ENCODE data around the gene SYCP3.
A peak's percentile ranks its signal among the peaks of the same experiment; 100 is the strongest.

SYCP3 gene

DNA sequence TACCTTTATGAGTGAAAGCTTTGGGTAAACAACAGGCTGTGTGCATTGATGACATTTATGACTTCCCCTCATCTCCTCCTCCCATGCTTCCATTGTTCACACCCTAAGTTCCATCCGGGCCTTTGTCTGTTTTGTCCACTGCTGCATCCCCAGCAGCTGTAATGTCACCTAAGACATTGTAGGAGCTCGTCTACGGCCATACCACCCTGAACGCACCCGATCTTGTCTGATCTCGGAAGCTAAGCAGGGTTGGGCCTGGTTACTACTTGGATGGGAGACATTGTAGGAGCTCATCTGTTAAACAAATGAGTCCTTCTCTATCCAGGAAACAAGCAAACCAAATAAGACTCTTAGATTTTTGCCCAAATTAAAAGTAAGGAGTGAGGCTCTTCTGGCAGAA, 40.4 kb upstream of the SYCP3 start:
- Histone ChIP-seq H3K9me3 (replicated peaks in 1 of 11) (no peaks in the 10 kb centered on the region), H3K4me1 (peaks cover 67 to 100% (median 99%) of the 10 kb centered on the region in 10 experiments), H3K4me3 (peak overlapping the region in 4 of 10 experiments; percentile 25 to 60 (median 40); a peak in 7 of 20 replicates), H3K4me2 (peak overlapping the region in 9 of 11 experiments; percentile 25 to 94 (median 75); a peak in 18 of 22 replicates), H4K20me1 (no peaks in the 10 kb centered on the region), H3K27ac (peak overlapping the region in 10 of 11 experiments; percentile 15 to 86 (median 74); a peak in 18 of 22 replicates), H3K36me3 (peaks cover 0 to 57% (median 30%) of the 10 kb centered on the region in 11 experiments; a peak in 14 of 22 replicates), H3K9ac (peak overlapping the region in 6 of 11 experiments; percentile 7 to 68 (median 60); a peak in 10 of 22 replicates), H3K27me3 (no peaks in the 10 kb centered on the region)
- TF ChIP-seq Cebpa-rat (IDR thresholded peaks at IDR 0.05) = no peak

DNA sequence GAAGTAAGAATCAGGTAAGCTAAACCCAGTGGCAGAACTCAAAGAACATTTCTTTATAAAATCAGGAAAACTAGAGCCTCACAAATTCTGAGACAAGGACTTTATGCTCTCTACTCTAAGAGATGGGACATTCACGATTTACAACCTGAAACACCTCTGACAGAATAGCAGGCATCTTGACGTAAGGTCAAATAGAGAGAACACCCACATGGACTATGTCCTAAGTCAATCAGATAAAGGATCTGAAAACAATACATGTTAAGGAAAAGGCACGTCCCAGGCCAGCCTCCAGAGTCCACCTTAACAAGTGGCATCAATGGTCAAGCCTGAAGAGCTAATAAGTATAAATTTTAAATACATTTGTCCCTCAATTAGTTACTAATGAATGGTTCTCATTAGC, 39.9 kb upstream of the SYCP3 start:
- no peaks in the 10 kb centered on the region for H3K27me3 ChIP-seq
- no peak for TF ChIP-seq Cebpa-rat (IDR thresholded peaks at IDR 0.05)
- peak overlapping the region in 1 of 11 experiments; percentile 62; a peak in 2 of 22 replicates for H3K9ac ChIP-seq
- peak overlapping the region in 3 of 10 experiments; percentile 33 to 60 (median 46); a peak in 3 of 20 replicates for H3K4me3 ChIP-seq
- peak overlapping the region in 7 of 11 experiments; percentile 65 to 94 (median 77); a peak in 14 of 22 replicates for H3K4me2 ChIP-seq
- no peaks in the 10 kb centered on the region for H4K20me1 ChIP-seq
- peaks cover 67 to 100% (median 97%) of the 10 kb centered on the region in 10 experiments for H3K4me1 ChIP-seq
- no peaks in the 10 kb centered on the region for H3K9me3 ChIP-seq (replicated peaks in 1 of 11)
- H3K27ac ChIP-seq = peak overlapping the region in 8 of 11 experiments; percentile 60 to 86 (median 78); a peak in 15 of 22 replicates
- peaks cover 0 to 54% (median 27%) of the 10 kb centered on the region in 11 experiments; a peak in 14 of 22 replicates for H3K36me3 ChIP-seq

DNA sequence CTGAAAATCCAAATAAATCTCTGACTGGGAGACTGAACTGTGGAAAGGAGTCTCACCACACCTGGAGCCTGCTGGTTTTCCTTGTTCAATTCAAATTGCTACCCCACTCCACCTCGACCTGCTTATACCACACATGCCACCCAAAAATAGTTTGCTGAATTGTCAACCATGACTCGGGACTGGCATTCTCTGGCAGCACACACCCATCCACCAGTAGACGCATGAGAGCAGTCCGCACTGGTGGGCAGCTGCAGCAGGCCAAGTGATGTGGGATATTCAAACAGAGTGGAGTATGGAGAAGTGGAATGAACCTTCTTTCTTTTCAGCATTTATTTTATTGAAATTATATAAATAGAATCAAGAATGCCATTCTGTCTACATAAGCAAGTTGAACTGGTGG, 38.7 kb upstream of the SYCP3 start:
- no peaks in the 10 kb centered on the region for H3K9me3 ChIP-seq (replicated peaks in 1 of 11)
- H3K4me3 ChIP-seq = peak overlapping the region in 3 of 10 experiments; percentile 12 to 29 (median 19); a peak in 3 of 20 replicates
- peaks cover 67 to 100% (median 97%) of the 10 kb centered on the region in 10 experiments for H3K4me1 ChIP-seq
- TF ChIP-seq Cebpa-rat (IDR thresholded peaks at IDR 0.05) = no peak
- peak overlapping the region in 6 of 11 experiments; percentile 7 to 60 (median 54); a peak in 8 of 22 replicates for H3K9ac ChIP-seq
- no peaks in the 10 kb centered on the region for H4K20me1 ChIP-seq
- H3K36me3 ChIP-seq = peaks cover 0 to 54% (median 24%) of the 10 kb centered on the region in 11 experiments; a peak in 13 of 22 replicates
- H3K27me3 ChIP-seq = no peaks in the 10 kb centered on the region
- H3K27ac ChIP-seq = peak overlapping the region in 10 of 11 experiments; percentile 11 to 86 (median 76); a peak in 17 of 22 replicates
- H3K4me2 ChIP-seq = peak overlapping the region; percentile 3 to 94 (median 74); a peak in 19 of 22 replicates

DNA sequence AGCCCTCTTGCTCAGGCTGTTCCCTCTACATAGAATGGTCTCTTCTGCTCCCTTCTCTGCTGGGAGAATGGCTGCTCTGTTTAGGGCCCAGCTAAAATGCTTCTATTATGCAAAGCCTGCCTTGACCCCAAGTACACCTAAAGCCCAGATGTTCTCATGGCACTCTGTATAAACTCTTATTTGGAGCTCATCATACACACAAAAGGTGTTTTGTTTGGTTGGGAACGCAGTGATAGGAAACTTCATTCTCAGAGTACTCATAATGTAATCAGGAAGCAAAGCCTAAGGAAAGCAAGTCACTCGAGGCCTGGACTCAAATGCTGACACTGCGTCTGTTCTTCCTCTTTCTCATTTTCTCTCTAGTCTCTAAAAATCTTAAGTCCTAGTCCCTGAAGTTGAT, 38.2 kb upstream of the SYCP3 start:
- peak overlapping the region in 7 of 11 experiments; percentile 7 to 60 (median 53); a peak in 11 of 22 replicates for H3K9ac ChIP-seq
- H3K9me3 ChIP-seq (replicated peaks in 1 of 11) = no peaks in the 10 kb centered on the region
- H3K4me1 ChIP-seq = peaks cover 67 to 100% (median 97%) of the 10 kb centered on the region in 10 experiments
- H4K20me1 ChIP-seq = no peaks in the 10 kb centered on the region
- peaks cover 0 to 49% (median 24%) of the 10 kb centered on the region in 11 experiments; a peak in 13 of 22 replicates for H3K36me3 ChIP-seq
- peak overlapping the region; percentile 3 to 94 (median 74); a peak in 21 of 22 replicates for H3K4me2 ChIP-seq
- no peak for TF ChIP-seq Cebpa-rat (IDR thresholded peaks at IDR 0.05)
- no peaks in the 10 kb centered on the region for H3K27me3 ChIP-seq
- H3K27ac ChIP-seq = peak overlapping the region in 10 of 11 experiments; percentile 11 to 86 (median 76); a peak in 19 of 22 replicates
- H3K4me3 ChIP-seq = peak overlapping the region in 1 of 10 experiments; percentile 29; a peak in 1 of 20 replicates

DNA sequence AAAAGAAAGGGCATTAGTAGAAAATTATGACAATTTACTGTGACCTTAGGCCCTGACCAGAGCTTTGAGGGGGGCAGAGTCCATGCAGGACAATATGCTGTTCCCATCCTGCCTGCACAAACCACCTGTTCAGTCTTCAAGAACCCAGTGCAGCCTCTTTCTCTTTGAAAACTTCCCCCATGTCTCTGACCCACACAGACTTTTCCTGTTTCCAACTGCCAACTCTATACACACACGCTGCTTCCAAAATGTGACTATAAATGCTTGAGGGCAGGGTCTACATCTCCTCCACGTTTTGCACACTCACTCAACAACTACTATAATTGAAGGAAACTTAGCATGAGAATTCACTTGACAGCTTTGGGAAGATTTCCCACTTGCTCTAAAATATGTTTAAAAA, 36.6 kb upstream of the SYCP3 start:
- Histone ChIP-seq H3K9ac (peak overlapping the region in 7 of 11 experiments; percentile 5 to 55 (median 34); a peak in 11 of 22 replicates), H3K4me2 (peak overlapping the region; percentile 49 to 94 (median 74)), H3K36me3 (peaks cover 0 to 43% (median 23%) of the 10 kb centered on the region in 11 experiments; a peak in 13 of 22 replicates), H3K4me3 (0 out of 20 replicates have a peak overlapping the region, but pooled peaks of 1 of the 10 experiments have one; percentile 29), H3K27me3 (no peaks in the 10 kb centered on the region), H3K9me3 (replicated peaks in 1 of 11) (no peaks in the 10 kb centered on the region), H3K4me1 (peaks cover 75 to 100% (median 96%) of the 10 kb centered on the region in 10 experiments), H3K27ac (peak overlapping the region in 9 of 11 experiments; percentile 21 to 86 (median 76); a peak in 14 of 22 replicates), H4K20me1 (no peaks in the 10 kb centered on the region)
- no peak for TF ChIP-seq Cebpa-rat (IDR thresholded peaks at IDR 0.05)

DNA sequence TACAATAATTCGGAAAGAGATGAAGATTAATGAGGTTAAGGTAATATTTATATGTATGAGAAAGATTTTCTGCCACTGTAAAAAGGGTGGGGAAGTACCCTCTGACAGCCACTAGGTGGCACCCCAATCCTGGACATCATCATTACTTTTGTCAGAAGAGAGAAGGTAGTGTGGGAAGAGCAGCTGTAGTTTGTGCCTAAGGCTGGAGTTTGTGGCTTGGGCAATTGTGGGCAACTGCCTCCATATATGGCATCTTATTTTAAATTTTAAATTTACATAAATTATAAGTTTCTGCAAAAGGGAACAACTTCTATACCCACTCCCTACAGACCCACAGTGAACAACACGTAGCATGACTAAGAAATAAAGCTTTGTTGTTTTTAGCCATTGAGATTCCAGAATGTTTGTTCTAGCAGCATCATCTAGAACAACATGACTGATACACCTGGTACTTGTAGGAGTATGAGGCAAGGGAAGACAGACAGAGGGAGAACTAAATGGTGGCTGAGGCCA, 34.4 kb upstream of the SYCP3 start:
- Histone ChIP-seq H3K27ac (peak overlapping the region in 8 of 11 experiments; percentile 11 to 83 (median 43); a peak in 16 of 22 replicates), H3K4me3 (no peak overlapping the region), H3K4me2 (peak overlapping the region in 10 of 11 experiments; percentile 47 to 94 (median 84); a peak in 13 of 22 replicates), H3K9ac (no peak overlapping the region; a peak in 1 of 22 replicates), H3K27me3 (no peaks in the 10 kb centered on the region), H4K20me1 (no peaks in the 10 kb centered on the region), H3K9me3 (replicated peaks in 1 of 11) (no peaks in the 10 kb centered on the region), H3K4me1 (peaks cover 62 to 81% (median 76%) of the 10 kb centered on the region in 10 experiments), H3K36me3 (peaks cover 0 to 53% (median 31%) of the 10 kb centered on the region in 11 experiments; a peak in 19 of 22 replicates)
- TF ChIP-seq Cebpa-rat (IDR thresholded peaks at IDR 0.05) = no peak

DNA sequence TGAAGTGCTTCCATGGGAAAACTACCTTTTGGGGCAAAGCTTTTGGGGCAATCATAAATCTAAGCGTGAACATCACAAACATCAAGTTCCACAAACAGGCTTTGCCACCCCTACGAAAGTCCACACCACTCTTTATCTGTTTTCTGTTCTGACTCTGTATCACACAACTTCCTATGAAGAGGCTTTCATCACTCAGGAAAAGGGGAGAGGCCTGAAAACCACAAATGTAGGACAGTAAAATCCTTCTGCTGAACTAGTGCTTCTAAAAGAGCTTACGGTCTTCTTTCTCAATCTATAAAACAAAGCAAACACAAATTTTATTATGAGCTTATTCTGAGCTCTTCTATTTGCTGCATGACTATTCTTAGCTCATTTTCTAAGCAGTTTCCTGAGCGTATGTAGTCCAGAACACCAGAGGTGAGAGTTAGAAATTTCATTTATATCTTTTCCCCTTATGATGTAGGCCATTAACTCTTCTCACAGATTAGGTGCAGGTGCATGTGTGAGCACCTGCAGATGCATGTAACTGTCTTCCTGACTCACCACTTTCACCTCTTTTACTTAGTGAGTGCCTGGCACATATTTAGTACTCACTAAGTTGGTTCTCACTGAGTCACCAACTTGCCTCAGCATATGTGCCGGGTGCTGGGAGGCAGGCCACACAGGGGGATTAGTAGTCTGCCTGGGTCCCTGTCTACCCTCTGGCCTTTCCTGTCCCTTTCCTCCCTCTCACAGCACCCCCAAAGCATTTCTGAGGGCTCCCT, 32.9 kb upstream of the SYCP3 start:
- H3K27ac ChIP-seq = peak overlapping the region; percentile 38 to 81 (median 74); a peak in 21 of 22 replicates
- H3K9me3 ChIP-seq (replicated peaks in 1 of 11) = no peaks in the 10 kb centered on the region
- peaks cover 52 to 66% (median 61%) of the 10 kb centered on the region in 10 experiments for H3K4me1 ChIP-seq
- peak overlapping the region; percentile 76 to 94 (median 87) for H3K4me2 ChIP-seq
- peak overlapping the region in 9 of 10 experiments; percentile 1 to 57 (median 28); a peak in 13 of 20 replicates for H3K4me3 ChIP-seq
- TF ChIP-seq Cebpa-rat (IDR thresholded peaks at IDR 0.05) = peak in 3 of 11 experiments; percentile 12 to 26 (median 13); a peak in 1 of 22 replicates
- H3K36me3 ChIP-seq = peaks cover 0 to 64% (median 43%) of the 10 kb centered on the region in 11 experiments; a peak in 20 of 22 replicates
- H3K27me3 ChIP-seq = no peaks in the 10 kb centered on the region
- H4K20me1 ChIP-seq = no peaks in the 10 kb centered on the region
- H3K9ac ChIP-seq = peak overlapping the region; percentile 60 to 74 (median 69)

DNA sequence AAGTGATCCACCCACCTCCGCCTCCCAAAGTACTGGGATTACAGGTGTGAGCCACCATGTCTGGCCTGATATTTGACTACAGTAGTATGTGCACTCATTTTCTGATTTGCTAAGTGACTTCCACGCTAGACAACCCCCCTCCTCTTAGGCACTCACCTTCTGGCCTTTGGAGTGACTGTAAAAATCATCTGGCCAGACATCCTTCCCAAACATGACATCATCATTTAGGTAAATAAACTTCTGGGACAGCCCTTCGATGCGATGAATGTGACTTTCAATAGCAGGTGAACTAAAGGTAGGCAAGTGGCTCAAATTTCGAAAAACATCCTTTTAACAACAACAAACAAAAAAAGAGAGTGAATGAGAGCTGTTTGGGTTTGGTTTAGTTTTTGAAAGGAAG, 30.6 kb upstream of the SYCP3 start:
- H3K4me3 ChIP-seq = no peak overlapping the region
- no peaks in the 10 kb centered on the region for H3K9me3 ChIP-seq (replicated peaks in 1 of 11)
- H3K4me2 ChIP-seq = no peak overlapping the region
- no peak for TF ChIP-seq Cebpa-rat (IDR thresholded peaks at IDR 0.05)
- no peak overlapping the region for H3K9ac ChIP-seq
- peaks cover 29 to 56% (median 37%) of the 10 kb centered on the region in 10 experiments for H3K4me1 ChIP-seq
- peaks cover 4 to 73% (median 57%) of the 10 kb centered on the region in 11 experiments; a peak in 20 of 22 replicates for H3K36me3 ChIP-seq
- H3K27ac ChIP-seq = no peak overlapping the region
- H3K27me3 ChIP-seq = no peaks in the 10 kb centered on the region
- H4K20me1 ChIP-seq = no peaks in the 10 kb centered on the region

All from BLaER1 treated with 17β-estradiol and CSF1 and Interleukin-3, amounts not matched to agents 10 nM and 100 nM (cell line).